Skin of body (tissue), 2 donors: ENCODE measurements around the gene IQCE. TPM values are rescaled to one million over a fixed set of nuclear protein-coding genes. Genes with fewer than 3 reads are reported as not detected.

Experiments
- DNase-seq: peaks from one replicate; lab custom pipeline; 2025; lab: John Stamatoyannopoulos, UW
- total RNA-seq: library from RNA; depleted of rRNA; stranded (reverse); fragments of >200 nt; gene quantifications from one replicate; pipeline ENCODE4 v1.2.3, GENCODE V29; 2014

IQCE gene
- total RNA-seq, 1 donor from 2014 or later: 8.0 TPM

- DNase-seq: no peak
Measured at GRCh38 chr7:2632733-2633537, 74.2 kb downstream of the IQCE start.

- peak; percentile 77 for DNase-seq
Measured at GRCh38 chr7:2633538-2634266, 74.9 kb downstream of the IQCE start.

- DNase-seq: no peak
Measured at GRCh38 chr7:2634267-2635145, 75.7 kb downstream of the IQCE start.

- DNase-seq: no peak
Measured at GRCh38 chr7:2635148-2635668, 76.4 kb downstream of the IQCE start.

GRCh38 chr7:2635810-2636701 is 77.3 kb downstream of the IQCE start:
- DNase-seq: peak; percentile 42

GRCh38 chr7:2637066-2637471 is 78.3 kb downstream of the IQCE start:
- no peak for DNase-seq

GRCh38 chr7:2637505-2638223 is 78.9 kb downstream of the IQCE start:
- no peak for DNase-seq

- no peak for DNase-seq
Measured at GRCh38 chr7:2638224-2638991, 79.6 kb downstream of the IQCE start.

- DNase-seq: no peak
Measured at GRCh38 chr7:2639181-2639681, 80.5 kb downstream of the IQCE start.

- no peak for DNase-seq
Measured at GRCh38 chr7:2639695-2640481, 81.1 kb downstream of the IQCE start.

GRCh38 chr7:2640482-2640830 is 81.7 kb downstream of the IQCE start:
- DNase-seq: no peak

GRCh38 chr7:2640846-2641316 is 82.1 kb downstream of the IQCE start:
- no peak for DNase-seq

GRCh38 chr7:2641406-2642393 is 82.9 kb downstream of the IQCE start:
- DNase-seq: peak; percentile 93

GRCh38 chr7:2643386-2644219 is 84.8 kb downstream of the IQCE start:
- no peak for DNase-seq

GRCh38 chr7:2644220-2644561 is 85.4 kb downstream of the IQCE start:
- no peak for DNase-seq
